Ishikawa (cell line): ENCODE data around the gene PNMA8A.

Experiments used
- CEBPB ChIP-seq: IDR thresholded peaks from 2 replicates; pipeline ENCODE4 v1.6.1; 2012
- CREB1 ChIP-seq: IDR thresholded peaks from 2 replicates; pipeline ENCODE4 v1.6.1; 2012; ENCODE audit warnings: low read depth
- EGR1 ChIP-seq: IDR thresholded peaks from 2 replicates; pipeline ENCODE4 v1.6.1; 2012
- EP300 ChIP-seq: IDR thresholded peaks from 2 replicates; pipeline ENCODE4 v1.6.1; 2012; ENCODE audit warnings: borderline replicate concordance
- FOXM1 ChIP-seq: IDR thresholded peaks from 2 replicates; pipeline ENCODE4 v1.6.1; 2012; ENCODE audit warnings: low read depth, borderline replicate concordance
- MAX ChIP-seq: IDR thresholded peaks from 2 replicates; pipeline ENCODE4 v1.6.1; 2012
- NFIC ChIP-seq: IDR thresholded peaks from 2 replicates; pipeline ENCODE4 v1.6.1; 2012
- RAD21 ChIP-seq: IDR thresholded peaks from 2 replicates; pipeline ENCODE4 v1.6.1; 2012; ENCODE audit warnings: low read depth
- REST ChIP-seq: IDR thresholded peaks from 2 replicates; pipeline ENCODE4 v1.6.1; 2012; ENCODE audit warnings: low read depth, mild to moderate bottlenecking
- TAF1 ChIP-seq: IDR thresholded peaks from 2 replicates; pipeline ENCODE4 v1.6.1; 2012; ENCODE audit warnings: low read depth, mild to moderate bottlenecking
- TCF12 ChIP-seq: IDR thresholded peaks from 2 replicates; pipeline ENCODE4 v1.6.1; 2012; ENCODE audit warnings: low read depth
- TEAD4 ChIP-seq: IDR thresholded peaks from 2 replicates; pipeline ENCODE4 v1.6.1; 2012
- USF1 ChIP-seq: IDR thresholded peaks from 2 replicates; pipeline ENCODE4 v1.6.1; 2012
- YY1 ChIP-seq: IDR thresholded peaks from 2 replicates; pipeline ENCODE4 v1.6.1; 2012; ENCODE audit warnings: low read depth
- ZBTB7A ChIP-seq: IDR thresholded peaks from 2 replicates; pipeline ENCODE4 v1.6.1; 2012; ENCODE audit warnings: low read depth

Gene PNMA8A

GRCh38 chr19:46460055-46460454 lies 11.3 kb downstream of the PNMA8A start:
- no peak for TF ChIP-seq TEAD4
- TF ChIP-seq TCF12, result no peak
- TF ChIP-seq REST, result no peak
- no peak for TF ChIP-seq USF1
- no peak for TF ChIP-seq RAD21
- no peak for TF ChIP-seq EP300
- TF ChIP-seq EGR1, result no peak
- no peak for TF ChIP-seq FOXM1
- no peak for TF ChIP-seq CREB1
- TF ChIP-seq NFIC, result no peak
- TF ChIP-seq CEBPB, result no peak
- TF ChIP-seq MAX, result no peak
- TF ChIP-seq ZBTB7A, result no peak
- TF ChIP-seq YY1, result no peak
- TF ChIP-seq TAF1, result no peak

GRCh38 chr19:46456930-46457329 lies 14.4 kb downstream of the PNMA8A start:
- TF ChIP-seq TCF12 (no peak), REST (no peak), RAD21 (no peak), ZBTB7A (no peak)

- no peak for TF ChIP-seq RAD21
- no peak for TF ChIP-seq MAX
- no peak for TF ChIP-seq TEAD4
- TF ChIP-seq FOXM1, result no peak
- no peak for TF ChIP-seq ZBTB7A
- TF ChIP-seq REST, result no peak
- TF ChIP-seq CREB1, result no peak
- no peak for TF ChIP-seq CEBPB
Observed at GRCh38 chr19:46454244-46454643, 17.1 kb downstream of the PNMA8A start.

- TF ChIP-seq USF1, result no peak
- no peak for TF ChIP-seq REST
- no peak for TF ChIP-seq NFIC
- TF ChIP-seq CEBPB, result no peak
- no peak for TF ChIP-seq FOXM1
- no peak for TF ChIP-seq EP300
- TF ChIP-seq RAD21, result no peak
- TF ChIP-seq EGR1, result no peak
- TF ChIP-seq MAX, result no peak
- no peak for TF ChIP-seq TEAD4
- TF ChIP-seq TCF12, result no peak
- TF ChIP-seq YY1, result no peak
Observed at GRCh38 chr19:46453661-46454060, 17.7 kb downstream of the PNMA8A start.
